HG03558 (cell line): ENCODE results near the gene SLIT1.
"Not testable (repeated sequence)": the region's sequence is repeated elsewhere in the genome, so short reads cannot be mapped to it uniquely, and the experiment has no call there.

Experiments used
- ATAC-seq: cut with Tn5 transposase; IDR thresholded peaks from one replicate; pipeline ENCODE4 v1.9.1; 2021; ENCODE audit warnings: moderate number of reproducible peaks; ENCODE audit not compliant: unreplicated experiment; ENCODE audit errors: extremely low read depth

The SLIT1 gene

GRCh38 chr10:97090035-97090434 is 95.7 kb downstream of the SLIT1 start:
- ATAC-seq: no peak

- no peak for ATAC-seq
Measured at GRCh38 chr10:97089209-97089870, 96.4 kb downstream of the SLIT1 start.

- ATAC-seq: no peak
Measured at GRCh38 chr10:97087296-97087695, 98.5 kb downstream of the SLIT1 start.

- no peak for ATAC-seq
Measured at GRCh38 chr10:97086530-97086929, 99.2 kb downstream of the SLIT1 start.

GRCh38 chr10:97083228-97083829 is 102.4 kb downstream of the SLIT1 start:
- no peak for ATAC-seq

- ATAC-seq: not testable (repeated sequence)
Measured at GRCh38 chr10:97082575-97082974, 103.2 kb downstream of the SLIT1 start.

- ATAC-seq: no peak
Measured at GRCh38 chr10:97081621-97082235, 104.0 kb downstream of the SLIT1 start.

GRCh38 chr10:97080051-97080776 is 105.5 kb downstream of the SLIT1 start:
- ATAC-seq: no peak

- ATAC-seq: no peak
Measured at GRCh38 chr10:97079448-97079847, 106.3 kb downstream of the SLIT1 start.

- no peak for ATAC-seq
Measured at GRCh38 chr10:97078938-97079445, 106.8 kb downstream of the SLIT1 start.

GRCh38 chr10:97078261-97078937 is 107.4 kb downstream of the SLIT1 start:
- ATAC-seq: no peak

- ATAC-seq: no peak
Measured at GRCh38 chr10:97076781-97077180, 109.0 kb downstream of the SLIT1 start.

GRCh38 chr10:97075961-97076525 is 109.7 kb downstream of the SLIT1 start:
- no peak for ATAC-seq

GRCh38 chr10:97075421-97075820 is 110.3 kb downstream of the SLIT1 start:
- ATAC-seq: no peak

- ATAC-seq: no peak
Measured at GRCh38 chr10:97074256-97075145, 111.3 kb downstream of the SLIT1 start.

- ATAC-seq: no peak
Measured at GRCh38 chr10:97072851-97073665, 112.7 kb downstream of the SLIT1 start.

- ATAC-seq: no peak
Measured at GRCh38 chr10:97071496-97071895, 114.3 kb downstream of the SLIT1 start.
